ENCODE measurements around the gene MCTP2.
"Not testable (repeated sequence)": the region's sequence is repeated elsewhere in the genome, so short reads cannot be mapped to it uniquely, and the experiment has no call there.

Gene MCTP2

DNA sequence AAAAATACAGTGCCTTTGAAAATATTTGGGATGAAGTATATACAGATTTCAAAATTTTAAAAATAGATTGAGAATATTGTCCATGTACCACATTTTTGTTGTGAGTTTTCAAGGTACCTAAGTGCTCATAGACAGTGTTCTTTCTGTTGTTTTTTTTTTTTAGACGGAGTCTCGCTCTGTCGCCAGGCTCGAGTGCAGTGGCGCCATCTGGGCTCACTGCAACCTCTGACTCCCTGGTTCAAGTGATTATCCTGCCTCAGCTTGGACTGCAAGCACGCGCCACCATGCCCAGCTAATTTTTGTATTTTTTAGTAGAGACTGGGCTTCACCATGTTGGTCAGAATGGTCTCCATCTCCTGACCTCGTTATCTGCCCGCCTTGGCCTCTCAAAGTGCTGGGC lies 223.9 kb downstream of the MCTP2 start:
- DNase-seq (ENCODE audit: low read depth): no peak

DNA sequence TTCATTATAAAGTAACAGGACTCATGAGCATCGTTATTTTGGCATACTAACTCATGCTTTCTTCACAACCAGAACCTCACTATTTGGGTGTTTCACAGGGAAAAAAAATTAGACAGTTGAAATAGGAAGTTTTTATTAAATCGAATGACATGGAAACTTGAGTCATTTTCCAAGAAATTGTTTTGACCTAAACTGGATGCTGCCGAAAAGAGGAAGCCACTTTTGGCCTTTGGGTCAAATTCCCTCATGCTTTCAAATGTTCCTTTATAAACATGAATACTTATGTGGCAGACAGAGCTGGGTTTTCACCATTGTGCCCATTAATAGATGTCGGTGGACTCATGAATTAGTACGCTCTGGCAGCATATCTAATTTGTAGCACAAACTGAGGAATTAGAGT lies 224.9 kb downstream of the MCTP2 start:
- DNase-seq (ENCODE audit: low read depth): no peak

DNA sequence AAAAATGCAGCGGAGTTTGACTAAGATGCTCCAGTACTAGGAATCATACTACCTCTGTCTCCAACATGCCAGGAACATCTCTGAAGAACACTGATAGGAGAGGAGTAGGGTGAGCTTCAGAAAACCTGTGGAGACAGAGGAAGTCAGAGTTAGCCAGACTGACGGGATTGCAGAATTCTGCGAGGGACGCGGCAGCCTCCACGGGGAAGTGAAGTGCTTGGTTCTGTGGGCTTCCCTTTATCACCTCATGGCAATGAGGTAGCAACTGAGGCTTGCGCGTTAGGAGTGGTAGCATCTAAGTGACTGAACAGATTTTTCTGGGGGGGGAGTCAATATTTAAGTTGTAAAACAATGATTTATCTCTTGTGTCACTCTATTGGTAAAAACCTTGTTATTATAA lies 226.3 kb downstream of the MCTP2 start:
- no peak for DNase-seq (ENCODE audit: low read depth)

DNA sequence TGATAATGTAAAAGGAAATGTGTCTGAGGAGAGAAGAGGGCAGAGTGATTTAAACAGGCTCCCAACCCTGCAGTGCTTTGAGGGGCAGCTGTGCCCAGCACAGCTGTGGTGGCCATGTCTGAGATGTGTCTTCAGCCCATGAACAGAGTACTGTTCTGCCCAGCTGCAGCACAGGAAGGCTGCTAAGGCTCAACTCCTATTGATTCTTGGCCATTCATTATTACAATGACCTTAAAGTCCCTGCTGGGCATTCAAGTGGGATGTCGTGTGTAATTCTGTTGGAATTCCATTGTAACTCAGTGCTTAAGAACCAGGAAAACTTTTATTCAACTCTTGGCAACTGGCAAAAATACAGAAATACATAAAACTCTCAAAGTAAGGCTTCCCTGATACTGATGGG lies 229.3 kb downstream of the MCTP2 start:
- no peak for DNase-seq (ENCODE audit: low read depth)

DNA sequence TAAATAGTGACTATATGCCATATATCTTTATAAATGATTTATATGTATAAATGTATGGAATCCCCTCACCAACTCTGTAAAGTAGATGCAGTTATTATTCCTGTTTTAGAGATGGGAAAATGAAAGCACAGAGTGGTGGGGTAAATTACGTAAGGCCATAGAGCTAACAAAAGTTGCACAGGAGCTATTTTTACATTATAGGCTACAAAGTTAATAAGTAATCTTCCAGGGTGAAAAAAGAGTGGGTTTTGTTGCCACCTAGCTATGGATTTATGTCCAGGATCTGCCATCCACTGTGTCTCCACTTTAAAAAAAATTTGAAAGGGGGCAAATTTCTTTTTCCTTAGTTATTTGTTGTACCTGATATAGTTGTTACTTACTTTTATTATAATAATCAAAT lies 235.7 kb downstream of the MCTP2 start:
- DNase-seq (ENCODE audit: low read depth): no peak

DNA sequence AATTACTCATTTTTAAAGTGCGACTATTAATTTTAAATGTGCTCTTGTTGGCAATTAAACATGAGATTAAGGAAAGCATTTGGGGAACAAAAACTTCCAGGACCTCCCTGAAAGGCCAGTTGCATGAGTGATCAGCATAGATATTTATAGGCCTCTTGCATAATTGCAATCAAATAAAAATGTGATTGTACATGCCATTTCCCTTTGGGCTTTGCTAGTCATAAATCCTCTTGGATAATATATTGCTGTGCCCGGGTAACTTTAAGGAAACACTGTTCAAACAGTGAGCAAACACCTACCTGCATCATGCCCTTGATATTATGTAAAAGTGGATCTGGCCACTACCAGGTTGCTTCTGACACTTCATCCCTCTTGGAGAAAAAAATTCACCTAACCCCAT lies 239.1 kb downstream of the MCTP2 start:
- DNase-seq (ENCODE audit: low read depth): no peak

DNA sequence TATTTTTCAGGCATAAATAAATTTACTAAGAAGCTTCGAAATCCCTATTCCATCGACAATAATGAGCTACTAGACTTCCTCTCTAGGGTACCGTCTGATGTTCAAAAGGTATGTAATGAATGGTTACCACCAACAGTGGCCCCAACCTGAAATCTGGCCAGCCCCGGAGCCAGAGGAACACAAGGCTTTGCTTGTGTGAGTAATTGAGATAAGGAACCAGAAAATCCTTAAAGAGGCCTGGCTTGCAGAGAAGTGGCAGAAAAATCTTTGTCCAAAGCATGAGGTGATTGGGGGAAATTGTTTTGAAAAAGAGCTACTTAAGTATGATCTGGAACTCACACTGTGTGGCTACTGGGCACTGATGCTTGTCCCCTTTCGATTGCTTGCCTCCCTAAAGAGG lies 245.3 kb downstream of the MCTP2 start:
- no peak for DNase-seq (ENCODE audit: low read depth)

DNA sequence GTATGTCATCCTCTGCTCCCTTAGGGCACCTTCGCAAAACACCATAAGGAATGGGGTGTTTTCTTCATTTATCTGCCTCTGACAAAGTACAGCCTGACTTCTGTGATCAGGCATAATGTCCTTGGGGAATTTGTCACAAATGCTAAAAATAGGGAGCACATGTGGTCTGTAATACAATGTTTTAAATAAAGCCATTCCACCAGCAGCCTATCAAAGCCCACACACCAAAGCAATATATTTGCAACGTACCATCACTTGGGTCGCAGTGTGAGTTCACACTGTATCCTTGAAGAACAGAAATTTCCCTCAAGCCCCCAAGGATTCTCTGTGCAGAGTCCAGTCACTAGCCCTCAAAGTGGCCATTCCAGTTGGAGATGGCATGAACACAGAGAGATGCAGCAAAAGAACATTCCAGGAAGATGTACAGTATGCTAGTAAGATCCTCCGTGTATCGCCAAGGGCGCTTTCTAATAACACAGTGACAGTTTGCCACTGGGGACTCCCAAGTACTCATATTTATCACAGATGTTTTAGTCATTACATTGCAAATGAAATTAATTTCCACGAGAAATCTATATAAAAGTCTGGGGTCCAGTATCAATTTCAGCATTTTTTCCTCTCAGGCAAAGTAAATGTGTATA lies 246.7 kb downstream of the MCTP2 start:
- DNase-seq (ENCODE audit: low read depth): no peak

DNA sequence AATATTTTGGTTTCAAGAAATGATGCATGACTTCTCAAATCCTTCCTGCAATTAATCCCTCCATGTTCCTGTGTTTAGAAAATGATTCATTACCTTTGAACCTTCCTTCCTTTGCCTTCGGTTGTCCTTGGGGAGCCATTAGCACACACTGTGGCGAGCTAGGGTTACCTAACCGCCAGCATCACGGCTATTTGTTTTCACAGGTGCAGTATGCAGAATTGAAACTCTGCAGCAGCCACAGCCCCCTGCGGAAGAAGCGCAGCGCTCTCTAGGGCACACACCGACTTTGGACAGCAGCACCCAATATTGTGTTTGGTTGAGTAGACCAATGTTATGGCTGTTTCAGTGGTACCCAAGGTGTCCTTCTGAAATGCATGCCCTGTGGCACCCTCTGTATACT lies 247.4 kb downstream of the MCTP2 start:
- no peak for DNase-seq (ENCODE audit: low read depth)

DNA sequence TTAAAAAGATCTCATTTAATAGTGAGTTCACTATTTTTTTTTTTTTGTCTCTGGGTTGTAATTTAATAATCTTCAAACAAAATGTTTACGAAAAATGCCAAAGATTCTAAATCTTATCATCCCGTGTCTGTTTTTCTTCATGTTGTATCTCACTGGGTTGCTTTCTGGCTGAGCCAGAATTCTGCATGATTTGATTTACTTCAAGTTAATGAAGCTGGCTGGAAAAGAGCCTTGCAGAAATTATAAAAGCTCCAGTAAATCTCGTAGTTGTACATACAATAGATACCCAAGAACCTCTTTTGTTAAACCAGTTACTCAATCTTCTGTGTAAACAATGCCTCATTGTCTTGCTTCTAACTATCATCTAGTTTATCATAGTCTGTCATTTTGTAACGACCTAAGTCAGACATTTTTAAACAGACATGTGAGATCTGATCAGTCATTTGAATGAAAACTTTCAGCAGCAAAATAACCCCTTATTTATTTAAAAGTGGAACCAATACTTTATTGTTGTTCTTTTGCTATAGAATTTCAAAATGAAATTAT lies 249.0 kb downstream of the MCTP2 start:
- no peak for DNase-seq (ENCODE audit: low read depth)

DNA sequence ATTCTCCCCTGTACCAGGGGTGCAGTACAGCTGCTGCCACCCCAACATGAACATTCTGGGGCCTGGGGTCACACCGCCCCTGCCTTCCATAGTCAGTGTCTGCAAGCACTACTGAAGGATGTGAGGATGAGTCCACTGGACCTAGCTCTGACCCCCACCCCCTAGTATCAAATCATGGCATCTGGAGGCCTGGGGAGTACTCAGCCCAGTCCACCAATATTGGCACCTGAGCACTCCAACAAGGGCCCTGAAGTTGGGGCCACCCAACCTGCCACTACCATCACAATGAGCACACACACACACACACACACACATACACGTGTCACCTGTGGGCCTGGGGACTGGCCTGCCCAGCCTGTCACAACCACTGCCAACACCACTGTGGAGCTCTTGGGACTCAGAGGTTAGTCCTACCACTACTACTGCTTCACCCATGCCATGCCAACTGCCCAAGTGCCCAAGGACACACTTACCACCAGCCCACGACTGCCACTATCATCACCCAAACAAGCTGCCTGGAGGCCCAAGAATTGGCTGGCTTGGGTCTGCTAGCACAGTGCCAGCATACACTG lies 253.9 kb downstream of the MCTP2 start:
- DNase-seq (ENCODE audit: low read depth): no peak

DNA sequence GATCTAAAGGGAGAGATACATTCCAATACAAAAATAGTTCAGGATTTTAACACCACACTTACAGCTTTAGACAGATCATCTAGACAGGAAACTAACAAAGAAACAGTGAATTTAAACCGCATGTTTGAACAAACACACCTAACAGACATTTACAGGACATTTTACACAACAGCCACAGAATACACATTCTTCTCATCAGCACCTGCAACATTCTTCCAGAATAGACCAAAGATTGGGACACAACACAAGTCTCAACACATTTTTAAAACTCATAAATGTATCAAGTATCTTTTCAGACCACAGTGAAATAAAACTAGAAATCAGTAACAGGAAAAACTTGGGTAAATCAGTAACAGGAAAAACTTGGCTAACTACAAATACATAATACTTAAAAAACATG lies 256.3 kb downstream of the MCTP2 start:
- no peak for DNase-seq (ENCODE audit: low read depth)

DNA sequence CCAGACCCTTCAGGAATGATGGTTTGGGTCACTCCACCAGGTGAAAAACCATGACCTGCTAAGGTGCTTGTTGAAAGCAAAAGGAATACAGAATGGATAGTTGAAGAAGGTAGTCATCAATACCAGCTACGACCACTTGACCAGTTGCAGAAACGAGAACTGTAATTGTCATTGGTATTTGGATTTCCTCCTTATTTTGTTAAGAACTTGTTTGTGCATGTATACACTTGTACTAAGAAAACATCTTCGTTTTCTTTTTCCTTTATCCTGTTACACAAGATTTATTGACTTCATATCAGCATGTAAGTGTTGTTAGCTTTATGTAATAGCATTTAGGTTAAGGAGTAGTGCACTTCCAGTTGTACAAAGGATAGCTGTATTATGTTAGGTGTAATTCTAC lies 261.8 kb downstream of the MCTP2 start:
- no peak for DNase-seq (ENCODE audit: low read depth)

DNA sequence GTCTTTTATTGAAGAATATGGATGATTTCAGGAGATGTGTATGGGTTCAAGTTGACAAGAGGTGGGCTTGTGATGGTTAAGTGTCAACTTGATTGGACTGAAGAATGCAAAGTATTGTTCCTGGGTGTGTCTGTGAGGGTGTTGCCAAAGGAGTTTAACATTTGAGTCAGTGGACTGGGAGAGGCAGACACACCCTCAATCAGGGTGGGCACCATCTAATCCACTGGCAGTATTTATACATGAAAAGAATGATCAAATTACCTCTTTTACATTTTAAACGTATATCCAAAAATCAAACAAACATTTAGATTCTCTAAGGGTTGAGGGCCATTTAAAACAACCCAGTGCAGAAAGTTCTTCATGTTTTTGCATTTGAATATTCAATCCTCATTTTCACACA lies 262.2 kb downstream of the MCTP2 start:
- not testable (repeated sequence) for DNase-seq (ENCODE audit: low read depth)

DNA sequence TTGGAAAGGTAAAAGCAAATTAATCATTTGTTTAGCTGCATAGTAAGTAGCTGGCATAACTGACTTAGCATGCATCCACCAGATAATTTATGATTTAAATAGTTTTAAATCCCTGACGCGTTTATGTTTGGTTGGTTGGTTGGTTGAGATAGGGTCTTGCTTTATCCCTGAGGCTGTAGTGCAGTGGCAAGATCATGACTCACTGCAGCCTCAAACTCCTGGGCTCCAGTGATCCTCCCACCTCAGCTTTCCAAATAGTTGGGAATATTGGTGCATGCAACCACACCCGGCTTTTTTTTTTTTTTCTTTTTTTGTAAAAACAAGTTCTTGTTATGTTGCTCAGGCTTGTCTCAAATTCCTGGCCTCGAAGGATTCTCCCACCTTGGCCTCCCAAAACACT lies 263.4 kb downstream of the MCTP2 start:
- DNase-seq (ENCODE audit: low read depth): no peak

DNA sequence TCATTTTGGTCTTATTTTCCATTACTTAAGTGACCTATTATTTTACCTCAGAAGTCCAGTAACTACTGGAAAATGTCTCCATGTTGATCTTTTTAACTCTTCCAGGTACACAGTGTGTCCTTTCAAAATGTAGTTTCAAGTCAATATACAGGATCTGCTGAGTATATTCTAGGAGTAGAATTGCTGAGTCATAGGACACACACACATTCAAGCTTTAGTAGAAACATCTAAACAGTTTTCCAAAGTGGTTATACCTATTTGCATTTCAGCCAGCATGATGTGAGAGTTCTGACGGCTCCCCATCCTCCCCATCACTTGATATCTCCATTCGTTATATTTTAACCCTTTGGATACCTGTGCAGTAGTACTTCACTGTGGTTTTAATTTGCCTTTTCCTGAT lies 271.9 kb downstream of the MCTP2 start:
- no peak for DNase-seq (ENCODE audit: low read depth)

DNA sequence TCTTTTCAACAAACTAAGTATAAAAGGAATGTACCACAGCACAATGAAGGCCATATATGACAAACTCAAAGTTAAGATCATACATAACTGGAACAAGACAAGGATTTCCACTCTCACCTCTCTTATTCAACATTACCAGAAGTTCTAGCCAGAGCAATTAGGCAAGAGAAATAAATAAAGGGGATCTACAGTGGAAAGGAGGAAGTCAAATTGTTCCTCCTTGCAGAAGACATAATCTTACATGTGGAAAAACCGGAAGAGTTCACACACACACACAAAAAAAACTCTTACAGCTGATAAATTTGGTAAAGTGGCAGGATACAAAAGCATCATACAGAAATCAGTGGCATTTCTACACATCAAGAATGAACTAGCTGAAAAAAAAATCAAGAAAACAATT lies 277.9 kb downstream of the MCTP2 start:
- no peak for DNase-seq (ENCODE audit: low read depth)

DNA sequence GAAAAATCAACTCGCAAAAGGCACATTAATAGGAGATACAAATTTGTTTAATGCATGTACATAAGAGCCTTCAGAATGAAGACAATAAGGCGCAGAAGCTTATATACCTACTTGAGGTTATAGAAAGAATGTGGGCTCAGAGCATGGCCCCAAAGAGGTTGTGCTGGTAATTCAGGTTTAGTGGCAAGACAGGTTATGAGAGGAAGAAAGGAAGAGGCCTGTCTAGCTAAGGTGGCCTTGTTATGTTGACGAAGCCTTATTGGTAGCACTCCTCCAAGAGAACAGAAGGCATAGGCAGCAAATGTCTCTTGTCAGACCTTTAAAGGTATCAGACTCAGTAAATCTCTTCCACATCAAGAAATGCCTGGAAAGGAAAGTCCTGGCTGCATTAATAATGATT lies 290.8 kb downstream of the MCTP2 start:
- DNase-seq (ENCODE audit: low read depth): no peak

DNA sequence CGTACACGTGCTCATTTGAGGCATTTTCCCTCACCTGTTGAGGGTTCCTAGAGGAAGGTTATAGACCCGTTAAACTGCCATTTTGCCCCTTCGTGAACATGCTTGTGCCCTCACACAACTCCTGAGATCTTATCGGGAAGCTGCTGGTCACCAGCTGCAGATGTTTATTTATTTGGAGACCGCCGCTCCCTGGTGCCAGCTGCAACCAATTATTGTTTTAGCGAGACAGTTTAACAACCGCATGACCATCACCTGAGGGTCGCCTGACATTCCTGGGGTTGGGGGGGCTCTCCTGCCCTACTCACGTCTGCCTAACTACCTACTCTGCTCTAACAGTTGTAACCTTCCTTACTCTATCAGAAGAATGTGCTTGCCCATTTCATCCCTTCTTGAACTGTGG lies 292.5 kb downstream of the MCTP2 start:
- no peak for DNase-seq (ENCODE audit: low read depth)

DNA sequence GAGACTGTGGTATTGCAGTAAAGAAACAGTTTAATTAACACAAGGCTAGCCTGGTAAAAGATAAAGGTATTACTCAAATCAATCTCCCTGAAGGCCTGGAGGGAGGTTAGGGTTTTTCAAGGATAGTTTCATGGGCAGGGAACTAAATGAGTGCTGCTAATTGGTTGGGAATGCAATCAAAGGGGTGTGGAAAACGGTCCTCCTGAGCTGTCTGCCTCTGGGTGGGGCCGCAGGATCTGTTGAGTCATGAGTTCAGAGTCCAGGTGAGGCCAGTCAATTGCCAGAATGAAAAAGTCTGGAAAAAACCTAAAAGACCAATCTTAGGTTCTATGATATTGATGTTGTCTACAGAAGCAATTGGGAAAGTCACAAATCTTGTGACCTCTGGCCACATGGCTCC lies 293.2 kb downstream of the MCTP2 start:
- DNase-seq (ENCODE audit: low read depth): no peak

DNA sequence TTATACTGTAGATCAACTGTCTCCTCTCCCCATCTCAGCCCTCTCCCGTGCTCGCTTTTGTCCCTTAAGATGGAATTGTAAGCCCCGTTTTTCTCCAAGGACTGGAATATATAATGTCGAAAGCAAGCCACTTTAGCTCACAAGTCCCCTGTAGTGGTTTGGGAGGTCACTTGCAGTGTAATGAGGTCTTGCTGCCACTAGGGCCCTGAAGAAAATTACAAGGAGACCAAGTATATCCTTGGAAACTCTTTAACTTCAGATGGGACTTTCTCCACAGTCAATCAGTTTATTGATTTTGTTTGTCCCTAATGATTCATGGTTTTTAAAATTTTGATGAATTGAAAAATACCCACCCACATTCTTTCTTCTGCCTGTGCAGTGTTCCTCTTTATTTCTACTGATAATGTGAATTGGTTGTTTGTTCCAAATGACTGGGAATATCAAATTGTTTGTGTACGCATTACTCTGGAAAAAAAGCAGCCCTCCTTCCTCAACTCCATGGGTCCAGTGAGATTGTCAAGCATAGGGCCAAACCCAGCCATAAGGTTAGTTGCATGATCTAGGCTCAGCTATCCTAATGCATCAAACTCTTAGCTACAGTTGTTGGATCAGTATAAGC lies 294.8 kb downstream of the MCTP2 start:
- no peak for DNase-seq (ENCODE audit: low read depth)

DNA sequence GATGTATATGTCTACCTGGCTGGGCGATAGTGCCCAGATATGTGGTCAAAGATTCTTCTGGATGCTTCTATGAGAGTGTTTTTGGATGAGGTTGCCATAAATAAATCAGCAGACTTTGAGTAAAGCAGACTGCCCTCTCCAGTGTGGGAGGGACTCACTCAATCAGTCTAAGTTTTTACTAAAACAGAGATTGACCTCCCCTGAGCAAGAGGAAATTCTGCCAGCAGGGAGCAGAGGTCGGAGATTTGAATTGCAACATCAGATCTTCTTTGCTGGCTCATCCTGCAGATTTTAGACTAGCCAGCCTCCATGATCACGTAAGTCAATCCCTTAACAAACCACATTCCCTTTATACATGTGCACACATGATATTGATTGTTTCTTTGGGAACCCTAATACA lies 300.9 kb downstream of the MCTP2 start:
- no peak for DNase-seq (ENCODE audit: low read depth)

Data from iris pigment epithelial cell (primary cell).